HG03342 (cell line): ENCODE results near the gene GPC5.

Experiments used
- ATAC-seq: cut with Tn5 transposase; IDR thresholded peaks from one replicate; pipeline ENCODE4 v1.9.1; 2021; ENCODE audit warnings: mild to moderate bottlenecking, moderate library complexity; ENCODE audit not compliant: unreplicated experiment

Gene GPC5

GRCh38 chr13:91701975-91702374, 303.6 kb downstream of the GPC5 start:
- ATAC-seq, result no peak

DNA sequence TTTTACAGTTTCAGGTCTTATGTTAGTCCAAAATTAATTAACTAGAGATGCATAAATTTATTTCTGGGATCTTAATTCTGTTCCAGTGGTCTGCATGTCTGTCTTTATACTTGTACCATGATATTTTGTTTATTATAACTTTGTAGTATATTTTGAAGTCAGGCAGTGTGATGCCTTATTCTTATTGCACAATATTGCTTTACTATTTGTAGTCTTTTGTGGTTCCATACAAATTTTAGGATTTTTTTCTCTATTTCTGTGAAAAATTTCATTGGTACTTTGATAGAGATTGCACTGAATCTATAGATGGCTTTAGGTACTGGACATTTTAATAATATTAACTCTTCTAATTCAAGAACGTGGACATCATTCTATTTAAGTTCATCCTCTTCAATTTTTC, 304.0 kb downstream of the GPC5 start:
- no peak for ATAC-seq

DNA sequence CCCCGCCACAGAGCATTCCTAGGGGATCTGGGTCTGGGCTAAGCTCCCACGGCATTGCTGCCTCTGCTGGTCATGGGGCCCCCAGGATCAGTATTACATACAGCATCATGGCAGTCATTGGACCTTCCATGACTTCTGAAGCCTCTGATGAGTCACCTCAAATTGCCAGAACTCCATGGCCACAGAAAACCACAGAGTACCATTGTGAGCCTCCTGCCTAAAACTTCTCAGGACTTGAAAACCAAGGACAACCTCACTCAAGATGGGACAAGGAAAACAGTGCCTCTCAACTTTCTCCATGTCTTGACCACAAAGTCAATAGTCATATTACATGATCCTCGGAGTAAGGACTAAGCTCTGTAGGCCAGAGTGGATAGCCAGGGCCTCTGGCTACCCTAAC, 306.0 kb downstream of the GPC5 start:
- ATAC-seq, result no peak

- no peak for ATAC-seq
These were observed 310.1 kb downstream of the GPC5 start for GRCh38 chr13:91708558-91708957.

GRCh38 chr13:91709180-91709579, 310.8 kb downstream of the GPC5 start:
- no peak for ATAC-seq

GRCh38 chr13:91710733-91711132, 312.3 kb downstream of the GPC5 start:
- no peak for ATAC-seq

DNA sequence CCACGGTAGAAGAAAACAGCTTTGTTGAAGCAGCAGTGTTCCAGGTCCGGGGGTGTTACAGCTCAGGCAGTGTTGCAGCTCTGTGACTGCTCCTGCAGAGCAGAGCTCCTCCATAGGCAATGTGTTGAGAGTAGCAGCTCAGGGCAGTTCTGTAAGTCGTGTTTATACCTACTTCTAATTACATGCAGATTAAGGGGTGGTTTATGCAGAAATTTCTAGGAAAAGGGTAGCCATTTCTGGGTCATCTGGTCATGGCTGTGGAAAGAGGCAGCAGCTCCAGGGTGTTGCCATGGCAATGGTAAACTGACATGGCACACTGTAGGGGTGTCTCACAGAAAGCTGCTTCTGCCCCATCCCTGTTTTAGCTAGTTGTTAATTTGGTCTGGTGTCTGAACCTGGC, 316.4 kb downstream of the GPC5 start:
- no peak for ATAC-seq

DNA sequence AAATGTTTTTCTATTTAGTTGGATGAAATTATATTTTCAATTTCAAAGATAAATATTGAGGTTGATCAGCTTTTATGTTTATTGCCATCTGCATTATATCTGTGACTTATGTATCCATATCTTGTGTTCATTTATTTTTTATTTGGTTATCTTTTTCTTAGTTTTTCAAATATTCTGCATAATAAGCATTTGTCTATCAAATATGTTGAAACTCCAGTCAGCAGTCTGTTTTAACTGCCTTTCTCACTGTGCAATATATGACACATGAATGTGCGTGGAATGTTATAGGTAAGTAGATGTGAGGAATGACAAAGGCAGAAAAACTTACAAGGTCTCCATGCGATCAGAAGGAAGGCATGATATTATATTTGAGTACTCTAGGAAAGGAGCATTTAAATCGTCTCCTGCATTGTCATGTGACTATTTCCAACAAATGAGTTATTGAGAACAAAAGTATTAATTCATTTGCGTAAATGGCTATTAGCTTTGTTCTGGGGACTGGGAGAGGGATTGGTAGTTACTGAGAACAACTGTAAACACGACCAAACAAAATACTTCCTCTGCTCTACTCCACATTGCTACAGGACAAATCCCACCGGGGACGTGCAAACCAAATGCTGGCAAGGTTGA, 318.1 kb downstream of the GPC5 start:
- no peak for ATAC-seq

DNA sequence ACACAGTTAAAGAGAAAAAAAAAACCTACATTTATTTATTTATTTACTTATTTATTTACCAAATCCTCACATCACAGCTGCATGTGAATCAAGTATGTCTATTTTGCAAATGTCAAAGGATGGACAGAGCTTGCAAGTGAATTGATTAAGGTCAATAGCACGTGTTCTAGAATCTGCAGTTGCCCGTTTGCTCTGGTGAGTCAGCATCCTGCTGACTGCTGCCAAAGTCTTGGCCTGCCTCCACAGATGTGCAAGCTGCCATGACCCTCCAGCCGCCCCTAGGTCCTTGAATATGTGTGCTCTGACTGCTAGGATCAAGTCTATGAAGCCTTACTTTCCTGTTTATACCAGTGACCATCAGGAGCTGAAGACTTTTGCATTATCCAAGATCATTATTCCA, 320.6 kb downstream of the GPC5 start:
- no peak for ATAC-seq

DNA sequence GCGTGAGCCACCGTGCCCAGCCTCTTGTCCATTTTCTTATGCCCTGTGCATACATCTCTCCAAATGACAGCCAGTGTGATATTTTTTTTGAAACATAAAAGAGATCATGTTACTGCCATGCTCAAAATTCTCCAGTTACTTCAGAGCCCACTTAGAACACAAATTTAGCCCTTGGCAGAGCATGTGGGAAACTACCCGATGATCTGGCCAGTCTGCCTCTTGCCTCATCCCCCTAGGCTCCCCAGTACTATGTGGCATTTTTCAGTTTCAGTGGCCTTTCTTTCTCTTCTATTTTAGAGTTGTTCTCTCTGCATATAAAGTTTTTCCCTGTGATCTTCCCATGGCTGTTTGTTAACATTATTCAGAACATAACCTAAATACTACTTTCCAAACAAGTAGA, 323.0 kb downstream of the GPC5 start:
- no peak for ATAC-seq

DNA sequence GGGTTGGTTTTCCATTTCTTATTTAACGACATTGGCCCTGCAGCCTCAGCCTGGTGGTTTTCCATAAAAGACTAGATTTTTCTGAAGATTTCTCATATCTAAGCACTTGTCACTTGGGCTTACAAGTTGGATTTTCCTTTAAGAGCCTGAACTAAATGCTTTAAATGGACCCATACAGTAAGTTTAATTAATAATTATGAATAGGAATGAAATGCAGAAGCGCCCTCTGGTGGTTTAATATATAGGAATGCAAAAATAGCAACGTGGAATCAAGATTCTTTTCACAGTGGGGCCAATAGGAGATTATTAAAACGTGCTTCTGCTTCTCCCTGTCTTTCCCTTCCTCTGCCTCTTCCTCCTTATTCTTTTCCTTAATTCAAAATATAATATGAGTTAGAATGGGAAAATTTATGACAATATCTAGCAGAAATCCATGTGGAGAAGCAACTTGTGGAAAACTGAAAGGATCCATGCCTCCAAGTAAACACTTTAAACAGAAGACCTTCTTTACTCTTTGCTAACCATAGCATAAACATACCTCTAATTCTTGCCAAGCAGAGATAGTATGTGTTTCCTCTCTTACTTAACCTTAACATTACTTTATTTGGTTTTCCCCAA, 324.0 kb downstream of the GPC5 start:
- ATAC-seq, result no peak

- ATAC-seq, result no peak
These were observed 326.2 kb downstream of the GPC5 start for GRCh38 chr13:91724591-91724990.

GRCh38 chr13:91725646-91726045, 327.2 kb downstream of the GPC5 start:
- ATAC-seq, result no peak

GRCh38 chr13:91726671-91727070, 328.2 kb downstream of the GPC5 start:
- ATAC-seq, result no peak

DNA sequence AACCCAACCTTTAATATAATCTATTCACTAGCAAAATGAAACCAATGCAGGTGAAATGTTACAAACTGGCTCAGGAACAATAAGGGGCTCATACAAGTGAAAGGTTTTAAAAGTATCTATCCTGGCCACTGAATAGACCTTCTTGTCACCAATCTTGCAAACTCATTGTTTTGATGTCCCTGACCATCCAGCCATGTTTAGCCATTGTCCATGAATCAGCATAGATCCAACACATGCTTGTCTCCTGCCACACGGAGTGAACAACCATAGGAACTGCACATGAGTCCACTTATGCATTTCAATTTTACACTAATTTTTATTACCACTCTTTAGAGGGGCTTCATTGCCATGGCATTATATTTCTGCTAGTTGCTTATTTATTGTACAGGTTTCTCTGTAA, 331.4 kb downstream of the GPC5 start:
- ATAC-seq, result no peak

DNA sequence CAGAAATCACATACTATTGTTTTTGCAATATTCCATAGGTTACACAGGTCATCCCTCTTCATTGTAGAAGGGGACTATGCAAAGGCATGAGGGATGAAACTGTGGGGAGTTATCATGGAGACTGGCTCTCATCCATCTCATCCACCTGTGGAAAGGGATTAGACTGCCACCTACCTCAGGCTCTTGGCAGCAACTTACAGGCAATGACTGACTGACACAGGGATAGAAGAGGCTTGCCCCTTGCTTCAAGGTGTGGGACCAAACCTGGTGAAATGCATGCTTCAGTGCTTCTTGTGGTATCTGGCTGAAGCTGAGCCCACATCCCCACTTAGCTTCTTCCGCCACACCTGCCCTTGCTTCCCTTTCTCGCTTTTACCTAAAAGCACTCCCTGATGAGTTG, 341.3 kb downstream of the GPC5 start:
- no peak for ATAC-seq

DNA sequence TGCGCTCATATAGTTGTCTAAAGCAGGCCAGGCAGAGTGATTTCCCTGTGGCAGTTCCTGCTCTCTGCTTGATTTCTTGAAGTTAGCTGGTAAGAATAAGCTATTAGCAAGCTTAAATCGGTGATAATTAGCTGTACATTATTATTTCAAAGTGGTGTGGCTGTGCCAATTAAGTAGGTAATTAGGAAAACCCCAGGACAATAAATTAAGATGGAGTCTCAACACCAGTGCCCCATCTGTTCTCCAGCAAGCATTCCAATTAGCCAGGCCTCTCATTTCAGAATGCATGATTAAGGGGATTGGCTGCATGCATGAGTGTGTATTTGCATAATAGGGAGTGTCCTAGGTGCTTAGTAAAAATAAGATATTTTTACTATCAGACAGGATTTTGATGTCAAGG, 342.3 kb downstream of the GPC5 start:
- ATAC-seq, result no peak

DNA sequence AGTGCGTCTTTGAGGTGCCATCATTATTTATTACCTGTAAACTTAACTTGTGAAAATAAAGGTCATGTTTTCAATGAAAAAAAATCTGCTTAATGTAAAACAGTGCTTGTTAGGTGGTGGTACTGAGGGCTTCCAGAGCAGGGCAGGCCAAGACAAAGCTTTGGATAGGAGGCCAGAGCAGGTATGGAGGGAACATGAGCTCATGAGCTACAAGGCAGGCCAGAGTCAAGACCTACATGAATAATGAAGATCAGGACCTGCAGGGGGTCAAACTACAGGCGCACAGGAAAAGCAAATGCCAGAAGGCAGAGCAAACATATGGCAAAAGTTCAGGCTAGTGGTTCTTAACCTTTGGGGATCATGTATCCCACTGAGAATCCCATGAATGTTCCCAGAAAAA, 343.5 kb downstream of the GPC5 start:
- no peak for ATAC-seq

DNA sequence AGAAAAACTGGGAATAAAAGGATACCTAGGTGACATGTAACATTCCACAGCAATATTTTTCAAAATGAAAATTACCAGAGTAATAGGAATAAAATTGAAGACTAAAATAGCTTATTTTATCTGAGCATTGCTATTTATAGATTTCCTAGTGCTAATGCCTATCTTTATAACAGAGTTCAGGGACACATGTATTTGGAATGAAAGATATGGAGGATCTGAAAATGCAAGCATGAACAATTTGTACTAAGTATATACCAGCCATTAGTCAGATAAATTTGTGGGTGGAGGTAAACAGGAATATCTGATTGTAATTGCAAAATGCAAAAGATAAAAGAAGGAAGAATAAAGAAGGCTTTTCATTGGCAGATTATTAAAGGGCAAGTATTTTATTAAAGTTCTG, 345.9 kb downstream of the GPC5 start:
- no peak for ATAC-seq

DNA sequence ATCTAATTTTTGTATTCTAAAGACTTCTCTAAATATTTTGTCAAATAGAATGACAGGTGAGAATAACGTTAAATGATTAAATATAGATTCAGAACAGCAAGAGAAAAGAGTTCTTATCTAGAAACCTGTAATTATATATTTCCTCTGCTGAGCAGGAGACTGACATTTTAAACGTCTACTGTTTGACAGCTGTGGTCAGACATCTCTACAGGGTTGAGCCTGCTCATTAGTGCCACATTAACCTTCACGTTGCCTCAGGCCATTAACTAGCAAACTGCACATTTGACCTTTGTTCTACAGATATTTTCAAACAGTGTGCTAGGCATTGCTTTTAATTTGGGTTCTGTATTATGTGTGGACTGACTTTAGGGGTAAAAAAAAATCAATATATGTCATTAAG, 347.5 kb downstream of the GPC5 start:
- ATAC-seq, result no peak

GRCh38 chr13:91747186-91747585, 348.8 kb downstream of the GPC5 start:
- ATAC-seq, result no peak

- no peak for ATAC-seq
These were observed 350.1 kb downstream of the GPC5 start for GRCh38 chr13:91748416-91749089.

- ATAC-seq, result no peak
These were observed 360.3 kb downstream of the GPC5 start for GRCh38 chr13:91758724-91759123.
